GM18507 (cell line): Measurements from ENCODE around the gene SLFN5.
"Not testable (repeated sequence)": the region's sequence is repeated elsewhere in the genome, so short reads cannot be mapped to it uniquely, and the experiment has no call there.

ENCODE experiments used
- DNase-seq: peaks from one replicate; pipeline ENCODE4 v3.0.0; 2011; ENCODE audit warnings: low read depth; ENCODE audit not compliant: insufficient read length; ENCODE audit errors: extremely low spot score
- FAIRE-seq: peaks from 2 replicates; lab custom pipeline; 2011; peaks lifted over from hg19 to GRCh38; lab: Jason Lieb, UNC

Gene SLFN5

DNA sequence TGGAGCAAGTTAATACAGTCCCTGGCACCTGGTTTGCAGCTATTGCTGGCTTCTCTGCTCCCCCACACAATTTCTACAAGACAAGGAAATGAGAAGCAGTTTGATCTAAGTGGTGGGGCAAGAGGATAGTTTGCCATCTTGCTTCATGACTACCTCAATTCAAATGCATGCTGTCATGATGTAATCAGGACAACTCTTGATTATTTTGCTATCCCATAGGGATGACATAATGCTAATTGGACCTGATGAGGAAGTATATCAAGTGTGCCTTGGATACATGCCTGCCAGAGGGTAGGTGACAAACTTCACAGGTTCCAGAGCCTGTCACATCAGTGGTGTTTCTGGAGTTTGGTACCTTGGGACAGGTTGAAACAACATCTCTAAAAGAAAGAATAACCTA lies 40.9 kb downstream of the SLFN5 start:
- no peak for FAIRE-seq
- DNase-seq = no peak

DNA sequence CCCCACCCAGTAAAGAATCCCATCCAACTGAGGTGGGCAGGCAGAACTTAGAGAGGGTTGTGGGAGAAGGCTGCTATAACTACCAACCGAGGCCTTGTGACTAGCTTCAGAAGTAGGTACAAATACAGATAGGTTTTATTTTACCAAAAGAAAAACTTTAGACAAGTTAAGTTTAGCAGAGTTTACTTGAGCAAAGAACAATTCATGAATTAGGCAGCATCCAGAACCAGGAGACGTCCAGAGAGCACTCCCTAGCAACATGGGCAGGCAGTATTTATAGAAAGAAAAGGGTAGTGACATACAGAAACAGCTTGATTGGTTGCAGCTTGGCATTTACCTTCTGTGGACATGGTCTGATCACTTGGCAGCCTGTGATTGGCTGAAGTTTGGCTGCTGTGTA lies 42.1 kb downstream of the SLFN5 start:
- DNase-seq (no peak), FAIRE-seq (no peak)

DNA sequence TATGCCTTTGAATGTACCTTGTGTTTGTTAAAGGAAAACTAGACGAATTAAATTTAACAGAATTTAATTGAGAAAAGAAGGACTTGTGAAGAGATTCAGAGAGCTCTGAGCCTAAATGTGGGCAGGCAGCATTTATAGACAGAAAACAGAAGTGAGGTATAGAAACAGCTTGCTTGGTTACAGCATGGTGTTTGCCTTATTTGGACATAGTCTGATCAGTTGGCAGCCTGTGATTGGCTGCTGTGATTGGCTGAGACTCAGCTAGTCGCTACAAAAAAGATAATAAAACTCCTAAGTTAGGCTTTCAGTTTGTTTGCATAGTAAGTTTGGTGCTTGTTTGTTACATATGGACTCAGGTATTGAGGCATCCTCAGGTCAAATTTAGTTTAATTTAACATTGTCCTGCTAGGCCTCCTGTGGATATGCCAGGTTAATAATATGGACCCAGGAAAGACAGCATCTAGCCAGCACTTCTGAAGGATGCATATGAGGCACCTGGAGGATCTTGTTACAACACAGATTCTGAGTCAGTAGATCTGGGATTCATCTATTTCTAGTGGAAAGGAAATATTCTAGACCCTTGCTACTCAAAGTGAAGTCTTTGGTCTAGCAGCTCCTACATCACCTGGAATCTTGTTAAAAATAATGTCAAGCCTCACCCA lies 43.4 kb downstream of the SLFN5 start:
- peak; percentile 78 for FAIRE-seq
- DNase-seq = no peak

DNA sequence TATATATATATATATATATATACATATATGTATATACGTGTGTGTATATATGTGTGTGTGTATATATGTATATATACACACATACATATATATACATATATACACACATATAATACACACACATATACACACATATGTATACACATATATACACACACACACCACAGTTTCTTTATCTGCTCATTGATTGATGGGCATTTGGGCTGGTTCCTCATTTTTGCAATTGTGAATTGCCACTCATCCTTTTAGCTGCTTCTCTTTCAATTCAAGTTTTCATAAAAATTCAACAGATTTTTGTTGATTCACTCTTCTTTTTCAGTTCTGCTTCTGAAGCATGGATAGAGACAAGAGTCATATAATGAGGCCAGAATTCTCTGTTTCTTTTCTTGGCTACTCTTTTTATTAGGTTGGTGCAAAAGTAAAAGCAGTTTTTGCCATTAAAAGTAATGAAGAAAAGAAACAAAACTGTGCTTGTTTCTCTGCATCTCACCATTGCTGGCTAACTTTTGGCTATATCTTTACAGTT lies 44.5 kb downstream of the SLFN5 start:
- DNase-seq = no peak
- FAIRE-seq = peak; percentile 15

DNA sequence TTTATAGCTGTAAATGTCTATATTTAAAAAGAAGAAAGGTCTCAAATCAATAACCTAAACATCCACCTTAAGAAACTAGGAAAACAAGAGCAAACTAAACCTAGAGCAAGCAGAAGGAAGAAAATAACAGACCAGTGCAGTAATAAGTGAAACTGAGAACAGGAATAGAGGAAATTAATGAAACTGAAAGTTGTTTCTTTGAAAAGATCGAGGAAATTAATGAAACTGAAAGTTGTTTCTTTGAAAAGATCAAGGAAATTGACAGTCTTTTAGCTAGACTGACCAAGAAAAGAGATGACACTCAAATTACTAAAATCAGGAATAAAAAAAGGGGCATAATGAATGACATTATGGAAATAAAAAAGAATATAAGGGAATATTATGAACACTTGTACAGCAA lies 46.4 kb downstream of the SLFN5 start:
- DNase-seq (no peak), FAIRE-seq (peak; percentile 59)

DNA sequence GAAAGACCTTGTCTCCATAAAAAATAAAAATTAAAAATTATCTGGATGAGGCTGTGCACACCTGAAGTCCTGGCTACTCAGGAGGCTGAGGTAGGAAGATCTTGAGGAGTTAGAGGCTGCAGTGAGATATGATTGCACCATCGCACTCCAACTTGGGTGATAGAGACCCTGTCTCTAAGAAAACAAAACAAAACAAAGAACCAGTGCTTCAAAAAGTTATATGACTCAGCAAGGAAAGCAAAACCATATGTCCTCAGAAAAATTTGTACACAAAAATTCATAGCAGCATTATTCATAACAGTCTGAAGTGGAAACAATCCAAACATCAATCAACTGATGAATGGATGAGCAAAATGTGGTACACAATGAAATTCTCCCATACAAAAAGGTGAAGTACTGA lies 48.9 kb downstream of the SLFN5 start:
- FAIRE-seq (no peak), DNase-seq (no peak)

DNA sequence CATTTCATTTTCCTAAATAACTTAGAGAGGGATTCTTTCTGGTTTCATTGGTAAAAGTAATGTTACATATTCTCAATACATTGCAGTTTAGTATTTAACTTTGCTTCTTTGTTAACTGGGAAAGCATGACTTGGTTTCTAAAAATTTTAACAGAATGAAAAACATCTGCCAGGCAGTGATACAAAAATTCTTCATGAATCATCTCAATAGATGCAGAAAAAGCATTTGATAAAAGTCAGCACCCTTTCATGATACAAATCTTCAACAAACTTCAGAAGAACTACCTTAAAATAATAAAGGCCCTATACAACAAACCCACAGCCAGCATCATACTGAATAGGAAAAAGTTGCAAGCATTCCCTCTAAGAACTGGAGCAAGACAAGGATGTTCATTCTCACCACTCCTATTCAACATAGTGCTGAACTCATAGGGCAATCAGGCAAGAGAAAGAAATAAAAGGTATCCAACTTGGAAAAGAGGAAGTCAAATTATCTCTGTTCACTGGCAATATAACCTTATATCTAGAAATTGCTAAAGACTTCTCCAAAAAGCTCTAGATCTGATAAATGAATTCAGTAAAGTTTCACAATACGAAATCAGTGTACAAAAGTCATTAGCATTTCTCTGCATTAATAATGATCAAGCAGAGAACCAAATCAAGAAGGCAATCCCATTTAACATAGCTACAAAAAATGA lies 50.4 kb downstream of the SLFN5 start:
- FAIRE-seq = no peak
- no peak for DNase-seq

DNA sequence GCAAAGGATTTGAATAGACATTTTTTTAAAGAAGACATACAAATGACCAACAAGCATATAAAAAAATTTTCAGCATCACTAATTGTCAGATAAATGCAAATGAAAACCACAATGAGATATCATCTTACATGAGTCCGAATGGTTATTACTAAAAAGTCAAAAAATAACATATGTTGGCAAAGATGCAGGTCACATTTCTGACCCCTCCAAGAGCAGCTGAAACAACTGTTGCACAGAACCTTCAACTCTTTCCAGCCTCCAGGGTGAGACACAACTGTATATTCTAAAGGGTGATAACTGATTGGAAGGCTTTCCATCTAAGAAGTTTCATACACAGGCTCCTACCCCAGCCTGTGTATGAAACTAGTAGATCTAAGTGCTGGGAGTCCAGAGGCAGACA lies 51.9 kb downstream of the SLFN5 start:
- DNase-seq (no peak), FAIRE-seq (no peak)

DNA sequence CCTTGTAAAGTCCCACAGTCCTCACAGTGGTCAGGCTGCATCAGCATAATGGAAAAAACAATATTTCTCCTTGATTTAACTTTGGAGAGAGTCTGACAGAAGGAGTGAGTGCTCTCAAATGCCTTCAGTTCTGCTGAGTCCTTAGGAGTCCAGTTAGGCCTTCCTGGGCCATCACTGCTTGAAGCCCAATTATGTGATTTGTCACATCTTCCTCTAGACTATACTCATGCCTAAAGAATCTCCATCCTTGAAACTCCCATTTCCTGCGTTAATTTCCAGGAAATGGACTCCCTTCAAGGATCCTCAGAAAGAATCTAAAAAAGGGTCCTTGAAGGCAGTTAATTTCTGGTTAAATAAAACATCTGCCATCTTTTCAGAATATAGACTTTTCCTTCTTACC lies 52.8 kb downstream of the SLFN5 start:
- no peak for FAIRE-seq
- DNase-seq = no peak

DNA sequence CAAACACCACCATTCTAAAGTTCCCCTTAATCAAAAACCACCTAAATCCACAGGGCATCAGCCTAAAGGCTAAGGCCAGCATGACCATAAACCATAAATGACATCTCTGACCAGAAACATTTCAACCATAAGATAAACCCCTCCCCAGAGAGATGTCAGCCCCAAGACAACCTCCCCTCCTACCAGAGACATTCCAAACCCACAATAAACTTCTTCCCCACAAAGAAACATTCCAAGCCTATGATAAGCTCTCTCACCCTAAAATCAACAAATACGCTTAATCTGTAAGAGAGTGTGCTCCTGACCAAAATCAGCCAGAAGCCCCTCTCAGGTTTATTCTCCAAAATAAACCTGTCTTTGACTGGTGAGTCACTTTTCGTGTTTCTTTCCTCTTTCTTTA lies 54.8 kb downstream of the SLFN5 start:
- no peak for FAIRE-seq
- DNase-seq = no peak

DNA sequence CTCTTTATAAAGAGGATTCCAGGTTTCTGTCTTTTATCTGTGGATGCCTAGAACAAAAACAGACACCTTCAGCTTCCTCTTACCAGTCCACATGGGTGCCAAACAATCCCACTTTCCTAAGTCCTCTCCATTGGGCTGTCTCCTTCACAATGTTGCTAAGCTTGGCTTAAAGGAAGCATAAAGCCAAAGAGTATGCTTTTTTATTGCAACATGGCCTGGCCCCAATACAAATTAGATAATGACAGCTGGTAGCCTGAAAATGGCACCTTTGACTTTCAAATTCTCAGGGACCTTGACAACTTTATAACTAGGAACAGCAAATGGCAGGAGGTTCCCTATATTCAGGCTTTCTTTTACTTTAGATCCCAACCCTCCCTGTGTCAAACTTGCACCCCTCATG lies 55.8 kb downstream of the SLFN5 start:
- FAIRE-seq (no peak), DNase-seq (no peak)

DNA sequence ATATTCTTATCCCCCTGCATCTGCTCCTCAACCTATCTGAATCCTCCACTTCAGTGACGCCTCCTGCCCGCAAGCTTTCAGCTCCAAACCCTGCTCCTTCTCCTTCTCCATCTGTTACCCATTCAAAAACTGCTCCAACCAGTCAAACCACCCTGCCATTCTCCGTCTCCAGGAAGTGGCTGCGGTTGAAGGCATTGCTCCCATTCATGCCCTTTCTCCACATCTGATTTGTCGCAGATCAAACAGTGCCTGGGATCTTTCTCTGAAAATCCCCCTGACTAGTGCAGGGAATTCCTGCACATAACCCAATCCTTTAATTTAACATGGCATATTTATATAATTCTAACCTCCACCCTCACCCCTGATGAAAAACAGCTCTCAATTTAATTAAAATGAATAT lies 56.3 kb downstream of the SLFN5 start:
- DNase-seq (no peak), FAIRE-seq (no peak)

DNA sequence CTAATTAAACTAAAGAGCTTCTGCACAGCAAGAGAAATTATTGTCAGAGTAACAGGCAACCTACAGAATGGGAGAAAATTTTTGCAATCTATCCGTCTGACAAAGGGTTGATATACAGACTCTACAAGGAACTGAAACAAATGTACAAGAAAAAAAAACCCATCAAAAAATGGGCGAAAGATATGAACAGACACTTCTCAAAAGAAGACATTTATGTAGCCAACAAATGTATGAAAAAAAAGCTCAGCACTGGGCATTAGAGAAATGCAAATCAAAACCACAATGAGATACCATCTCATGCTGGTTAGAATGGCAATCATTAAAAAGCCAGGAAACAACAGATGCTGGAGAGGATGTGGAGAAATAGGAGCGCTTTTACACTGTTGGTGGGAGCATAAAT lies 66.5 kb downstream of the SLFN5 start:
- DNase-seq, FAIRE-seq: not testable (repeated sequence)

DNA sequence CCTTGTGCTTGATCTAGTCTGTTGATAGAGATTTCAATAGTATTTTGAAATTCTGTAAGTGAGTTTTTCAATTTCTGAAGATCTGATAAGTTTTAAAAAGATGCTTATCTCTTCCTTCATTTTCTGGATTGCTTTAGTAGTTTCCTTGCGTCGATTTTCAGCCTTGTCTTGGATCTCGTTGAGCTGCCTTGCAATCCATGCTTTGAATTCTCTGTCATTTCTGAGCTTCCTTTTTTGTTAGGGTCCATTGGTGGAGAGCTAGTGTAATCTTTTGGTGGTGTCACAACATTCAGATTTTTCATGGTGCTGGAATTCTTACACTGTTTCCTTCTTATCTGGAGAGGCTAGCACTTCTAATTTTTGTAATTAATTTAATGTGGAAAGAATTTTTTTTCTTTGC lies 69.5 kb downstream of the SLFN5 start:
- no peak for DNase-seq
- peak; percentile 5 for FAIRE-seq

DNA sequence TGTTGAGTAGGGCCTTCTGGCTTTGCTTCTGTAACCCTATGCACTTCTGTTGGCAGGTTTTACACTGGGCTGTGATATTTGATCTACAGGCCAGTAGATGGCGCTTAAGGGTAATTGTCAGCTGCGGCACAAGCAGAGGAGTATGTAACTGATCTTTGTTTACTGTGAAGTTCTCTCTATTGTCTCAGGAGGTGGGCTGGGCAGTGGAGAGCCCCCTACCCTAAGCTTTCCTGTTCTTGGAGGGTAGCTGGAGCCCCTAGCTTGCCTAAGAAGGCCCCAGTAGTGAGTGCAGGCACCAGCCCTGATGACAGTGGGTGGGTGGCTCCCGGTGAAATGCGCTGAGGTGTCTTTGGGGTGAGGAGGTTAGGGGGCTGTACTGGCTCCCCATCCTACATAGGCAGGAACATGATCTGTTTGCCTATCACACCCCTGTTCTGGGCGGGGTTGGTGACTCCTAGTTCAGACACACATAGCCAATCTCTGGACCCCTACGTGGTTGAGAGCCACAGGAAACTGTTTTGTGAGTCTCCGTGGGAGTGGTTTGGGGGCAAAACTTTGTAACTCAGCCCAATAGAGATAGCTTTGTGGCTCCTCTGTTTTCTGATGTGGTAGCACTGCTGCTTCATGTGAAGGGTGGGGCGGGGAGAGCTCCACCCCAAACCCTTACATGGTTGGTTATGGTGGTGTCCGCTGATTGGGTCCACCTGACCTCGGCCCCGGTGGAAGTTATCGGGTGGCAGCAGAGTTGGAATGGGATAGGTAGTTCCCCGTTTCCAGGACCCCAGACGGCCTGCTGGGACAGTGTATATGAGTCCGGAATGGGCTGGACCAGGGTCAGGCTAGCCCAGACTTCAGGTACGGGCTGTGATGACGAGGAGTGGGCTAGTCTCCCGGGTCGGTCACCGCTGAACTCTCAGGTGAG lies 70.2 kb downstream of the SLFN5 start:
- DNase-seq = peak; percentile 30
- peak; percentile 93 for FAIRE-seq

DNA sequence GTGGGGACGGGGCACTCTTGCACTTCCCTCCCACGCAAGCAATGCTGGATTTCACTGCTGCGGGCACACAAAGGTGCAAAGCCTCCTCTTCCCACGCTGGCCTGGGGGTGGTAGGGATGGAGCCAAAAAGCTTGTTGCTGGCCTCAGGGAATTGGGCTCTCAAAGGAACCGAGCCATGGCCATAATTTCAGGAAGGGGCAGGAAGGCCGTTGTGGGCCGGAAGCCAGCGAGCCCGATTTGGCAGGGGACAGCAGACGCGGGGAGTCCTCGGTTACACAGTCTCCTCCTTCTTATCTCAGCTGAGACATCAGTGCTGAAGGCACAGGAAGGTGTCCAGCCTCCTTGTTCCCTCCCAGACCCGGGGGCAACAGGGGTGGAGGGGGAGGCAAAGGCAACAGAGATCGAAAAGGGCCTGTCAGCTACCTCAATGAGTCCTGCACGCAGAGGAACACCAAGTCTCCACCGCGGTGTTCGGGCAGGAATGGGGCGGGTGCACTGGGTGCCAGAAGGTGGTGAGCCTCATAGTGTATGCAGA lies 71.1 kb downstream of the SLFN5 start:
- DNase-seq (no peak), FAIRE-seq (no peak)

DNA sequence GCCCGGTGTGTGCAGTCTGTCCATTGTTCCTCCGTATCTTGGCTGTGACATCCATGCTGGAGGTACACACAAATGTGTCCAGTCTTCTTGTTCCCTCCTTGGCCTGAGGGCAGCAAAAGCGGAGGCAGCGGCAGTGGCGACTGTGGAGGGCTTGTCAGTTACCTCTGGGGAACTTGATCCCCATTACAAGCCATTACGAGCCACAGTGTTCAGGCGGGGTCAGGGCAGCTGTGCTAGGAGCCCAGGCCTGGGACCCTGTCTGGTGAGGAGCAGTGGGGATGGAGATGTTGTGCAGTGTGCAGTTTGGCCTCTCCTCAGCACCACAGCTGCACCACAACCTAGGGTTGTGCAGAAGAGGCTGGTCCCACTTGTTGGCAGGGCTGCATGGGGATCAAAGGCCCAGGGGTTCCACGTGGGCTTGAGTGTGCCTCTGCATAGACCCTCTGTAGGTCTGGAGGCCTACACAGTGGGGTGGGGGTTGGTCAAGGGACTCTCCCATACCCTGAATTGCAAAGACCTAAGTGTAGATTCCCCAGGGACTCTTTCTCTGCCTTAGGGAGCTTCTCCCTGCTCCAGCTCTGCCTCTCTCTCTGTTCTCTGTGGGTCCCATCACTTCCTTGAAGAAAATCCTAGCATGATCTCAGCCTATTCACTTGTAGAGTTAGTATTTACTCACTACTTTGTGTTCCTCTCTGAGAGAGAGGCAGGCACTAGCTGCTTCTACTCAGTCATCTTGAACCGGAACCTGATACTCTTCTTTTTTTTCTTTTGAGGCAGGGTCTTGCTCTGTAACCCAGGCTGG lies 71.7 kb downstream of the SLFN5 start:
- no peak for DNase-seq

DNA sequence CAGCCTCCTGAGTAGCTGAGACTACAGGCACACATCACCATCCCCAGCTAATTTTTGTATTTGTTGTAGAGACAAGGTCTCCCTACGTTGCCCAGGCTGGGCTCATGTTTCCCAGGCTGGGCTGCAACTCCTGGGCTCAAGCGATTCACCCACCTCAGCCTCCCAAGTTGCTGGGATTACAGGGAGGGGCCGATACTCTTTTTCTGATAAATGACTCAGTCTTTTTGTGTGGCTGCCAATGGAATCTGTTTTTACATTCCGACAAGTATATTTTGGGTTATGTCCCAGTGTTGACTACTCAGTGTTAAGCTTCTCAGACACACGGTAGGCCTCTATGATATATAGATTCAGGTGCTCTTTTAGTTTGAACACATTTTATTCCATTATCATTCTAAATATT lies 72.4 kb downstream of the SLFN5 start:
- no peak for DNase-seq
- FAIRE-seq = no peak

More for the DNA sequence above, 71.7 kb downstream of the SLFN5 start:
- FAIRE-seq = no peak

DNA sequence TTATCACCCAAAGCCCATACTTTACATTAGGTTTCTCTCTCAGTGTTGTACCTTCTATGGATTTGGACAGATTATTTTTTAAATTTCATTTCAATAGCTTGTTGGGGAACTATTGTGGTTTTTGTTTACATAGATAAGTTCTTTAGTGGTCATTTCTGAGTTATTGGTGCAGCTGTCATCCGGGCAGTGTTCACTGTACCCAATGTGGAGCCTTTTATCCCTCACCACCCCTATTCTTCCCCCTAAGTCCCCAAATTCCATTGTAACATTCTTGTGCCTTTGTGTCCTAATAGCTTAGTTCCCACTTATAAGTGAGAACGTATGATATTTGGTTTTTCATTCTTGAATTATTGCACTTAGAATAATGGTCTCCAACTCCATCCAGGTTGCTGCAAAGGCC lies 73.1 kb downstream of the SLFN5 start:
- FAIRE-seq (no peak), DNase-seq (no peak)
